GM18868 (cell line): Measurements from ENCODE around the gene CSRP1.
A peak's percentile ranks its signal among the peaks of the same experiment; 100 is the strongest.

Experiments
- ATAC-seq: cut with Tn5 transposase; IDR thresholded peaks from one replicate; pipeline ENCODE4 v1.9.1; 2021; ENCODE audit warnings: mild to moderate bottlenecking, moderate library complexity; ENCODE audit not compliant: unreplicated experiment

The CSRP1 gene

GRCh38 chr1:201457508-201457960 lies 49.4 kb downstream of the CSRP1 start:
- no peak for ATAC-seq

- ATAC-seq: no peak
These were observed 50.2 kb downstream of the CSRP1 start for GRCh38 chr1:201456499-201457309.

- no peak for ATAC-seq
These were observed 51.8 kb downstream of the CSRP1 start for GRCh38 chr1:201455098-201455497.

- ATAC-seq: no peak
These were observed 52.3 kb downstream of the CSRP1 start for GRCh38 chr1:201454608-201455007.

- no peak for ATAC-seq
These were observed 54.1 kb downstream of the CSRP1 start for GRCh38 chr1:201452866-201453265.

- ATAC-seq: no peak
These were observed 56.1 kb downstream of the CSRP1 start for GRCh38 chr1:201450721-201451291.

GRCh38 chr1:201448990-201449389 lies 57.9 kb downstream of the CSRP1 start:
- ATAC-seq: no peak

- ATAC-seq: peak; percentile 65
These were observed 58.7 kb downstream of the CSRP1 start for GRCh38 chr1:201447903-201448871.

- ATAC-seq: no peak
These were observed 61.6 kb downstream of the CSRP1 start for GRCh38 chr1:201445310-201445709.

- ATAC-seq: no peak
These were observed 62.1 kb downstream of the CSRP1 start for GRCh38 chr1:201444792-201445191.

GRCh38 chr1:201443747-201444146 lies 63.2 kb downstream of the CSRP1 start:
- no peak for ATAC-seq

GRCh38 chr1:201436969-201437368 lies 70.0 kb downstream of the CSRP1 start:
- no peak for ATAC-seq

GRCh38 chr1:201436393-201436792 lies 70.5 kb downstream of the CSRP1 start:
- no peak for ATAC-seq

GRCh38 chr1:201434266-201434665 lies 72.7 kb downstream of the CSRP1 start:
- no peak for ATAC-seq

GRCh38 chr1:201433609-201434008 lies 73.3 kb downstream of the CSRP1 start:
- no peak for ATAC-seq
